GM18517 (cell line): ENCODE measurements around the gene DYNLL1.

Source experiments
- ATAC-seq: cut with Tn5 transposase; IDR thresholded peaks from one replicate; pipeline ENCODE4 v1.9.1; 2021; ENCODE audit warnings: mild to moderate bottlenecking, moderate library complexity; ENCODE audit not compliant: unreplicated experiment

The DYNLL1 gene

DNA sequence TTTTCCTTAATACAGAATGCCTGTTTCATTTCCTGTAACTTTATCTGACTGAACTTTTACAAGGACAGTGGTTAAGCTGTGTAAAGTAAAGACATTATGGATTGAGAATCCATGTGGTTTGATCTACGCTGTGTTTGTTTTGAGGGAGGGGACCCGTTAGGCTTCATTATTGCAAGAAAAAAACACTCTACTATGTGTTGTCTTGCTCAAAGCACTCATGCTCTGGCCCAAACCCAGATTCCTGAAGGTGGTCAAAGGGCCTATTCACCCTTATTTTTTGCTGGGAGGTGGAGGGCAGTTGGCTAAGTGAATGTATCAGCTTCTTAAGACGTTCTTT is 50.1 kb downstream of the DYNLL1 start:
- no peak for ATAC-seq
